NCI-H1694 treated with DMSO at 0.1 percent for 48 hours (cell line): ENCODE data around the gene ECE2.

Source experiments
- DNase-seq: peaks from one replicate; lab custom pipeline; 2025; lab: John Stamatoyannopoulos, UW

ECE2 gene

DNA sequence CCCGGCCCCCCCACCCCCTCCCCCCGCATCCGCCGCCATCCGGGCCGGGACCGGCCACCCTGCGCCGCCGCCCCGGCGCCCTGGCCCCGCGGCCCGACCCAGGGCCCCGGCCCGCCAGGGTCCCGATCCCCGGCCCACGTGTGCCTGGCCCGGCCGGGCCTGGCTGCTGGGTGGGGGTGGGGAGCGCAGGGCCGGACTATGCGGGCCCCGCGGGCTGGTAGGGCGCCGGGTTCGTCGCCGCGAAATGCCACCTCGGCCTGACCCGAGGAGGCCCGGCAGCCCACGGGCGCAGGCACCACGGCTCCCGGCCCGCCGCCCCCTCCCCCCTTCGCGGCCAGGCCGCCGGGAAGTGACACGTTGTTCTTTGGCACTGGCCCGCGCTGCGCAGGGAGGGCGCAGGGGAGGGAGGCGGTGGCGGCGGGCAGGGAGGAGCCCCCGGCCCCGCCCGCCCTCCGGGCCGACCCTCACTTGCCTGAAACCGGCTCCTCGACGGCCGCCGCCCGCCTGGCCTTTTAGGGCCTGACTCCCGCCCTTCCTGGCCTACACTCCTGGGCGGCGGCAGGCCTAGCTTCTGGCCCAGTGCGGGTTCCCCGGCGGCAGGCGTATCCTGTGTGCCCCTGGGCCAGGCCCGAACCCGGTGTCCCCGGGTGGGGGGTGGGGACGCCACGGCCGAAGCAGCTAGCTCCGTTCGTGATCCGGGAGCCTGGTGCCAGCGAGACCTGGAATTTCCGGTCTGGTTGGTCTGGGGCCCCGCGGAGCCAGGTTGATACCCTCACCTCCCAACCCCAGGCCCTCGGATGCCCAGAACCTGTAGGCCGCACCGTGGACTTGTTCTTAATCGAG is 39.1 kb downstream of the ECE2 start:
- no peak for DNase-seq

DNA sequence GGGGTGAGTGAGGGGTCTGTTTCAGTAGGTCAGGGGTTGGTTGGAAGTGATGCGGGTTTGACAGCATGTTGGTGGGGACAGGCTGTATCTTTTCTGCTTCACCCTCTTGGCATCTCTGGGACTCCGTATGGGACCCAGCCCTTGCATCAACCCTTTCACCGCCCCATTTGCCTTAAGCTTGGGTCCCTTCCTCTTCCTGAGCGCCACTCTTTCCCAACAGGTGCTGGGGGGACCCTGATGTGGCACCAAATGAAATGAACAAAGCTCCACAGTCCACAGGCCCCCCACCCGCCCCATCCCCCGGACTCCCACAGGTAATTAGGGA is 39.7 kb downstream of the ECE2 start:
- no peak for DNase-seq

DNA sequence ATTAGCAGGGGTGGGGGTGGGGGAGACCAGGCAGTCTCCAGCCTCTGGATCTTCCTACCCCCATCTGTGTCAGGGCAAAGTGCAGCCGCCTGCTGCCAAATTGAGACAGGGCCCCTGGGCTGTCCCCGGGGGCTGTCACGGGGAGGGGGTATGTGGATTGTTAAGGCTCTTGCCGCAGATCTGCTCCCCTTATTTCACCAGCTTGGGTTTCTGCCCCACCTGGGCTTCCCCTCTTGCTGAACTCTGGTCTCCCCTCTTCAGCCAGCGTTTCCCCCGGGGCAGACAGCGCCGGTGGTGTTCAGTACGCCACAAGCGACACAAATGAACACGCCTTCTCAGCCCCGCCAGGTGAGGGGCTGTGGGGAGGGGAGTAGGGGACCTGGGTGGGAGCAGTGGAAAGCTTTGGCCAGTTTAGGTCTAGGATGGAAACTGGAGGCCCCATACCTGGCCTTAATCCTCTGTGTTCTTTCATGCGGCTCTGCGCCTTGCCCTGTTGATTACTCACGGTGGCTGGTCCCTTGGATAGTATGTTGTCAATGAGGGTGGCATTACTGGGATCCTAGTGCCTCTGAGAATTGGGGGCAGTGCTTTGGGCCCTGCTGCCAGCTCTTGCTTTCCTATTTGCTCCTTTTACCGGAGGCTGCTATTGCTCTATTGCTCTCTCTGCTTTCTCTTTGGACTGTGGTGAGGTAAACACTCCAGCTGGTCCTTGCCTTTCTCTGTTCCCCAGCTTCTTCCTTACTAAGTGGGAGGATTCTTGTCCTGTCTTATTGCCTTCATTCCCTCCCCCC is 40.2 kb downstream of the ECE2 start:
- DNase-seq: no peak

DNA sequence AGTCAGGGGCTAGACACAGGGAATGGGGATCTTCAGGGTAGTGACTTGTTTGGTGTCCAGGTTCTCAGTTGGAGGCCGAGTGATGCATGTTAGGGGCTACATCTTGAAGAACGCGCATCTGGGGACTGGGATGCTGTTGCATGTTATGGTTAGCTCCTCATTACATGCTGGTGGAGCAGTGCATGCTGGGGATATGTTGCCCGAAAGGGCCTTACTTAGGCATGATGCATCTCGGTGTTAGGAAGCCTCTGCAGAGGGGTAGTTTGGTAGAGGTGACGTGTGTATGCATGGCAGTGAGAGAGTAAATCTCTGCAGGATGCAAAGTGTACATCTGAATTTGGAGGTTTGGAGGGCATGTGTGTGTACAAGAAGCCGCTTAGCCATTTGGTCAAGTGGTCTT is 41.0 kb downstream of the ECE2 start:
- no peak for DNase-seq

DNA sequence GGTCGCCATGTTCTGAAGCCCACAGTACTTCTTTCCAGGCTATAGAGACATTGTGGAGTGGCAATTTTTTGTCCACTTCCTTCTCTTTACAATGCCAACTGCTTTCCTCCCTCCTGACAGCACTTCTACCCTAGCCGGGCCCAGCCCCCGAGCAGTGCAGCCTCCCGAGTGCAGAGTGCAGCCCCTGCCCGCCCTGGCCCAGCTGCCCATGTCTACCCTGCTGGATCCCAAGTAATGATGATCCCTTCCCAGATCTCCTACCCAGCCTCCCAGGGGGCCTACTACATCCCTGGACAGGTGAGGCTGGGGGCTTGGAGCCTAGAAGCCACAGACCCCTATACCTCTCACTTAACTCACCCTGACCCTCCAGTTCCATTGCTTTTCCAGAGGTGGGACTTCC is 41.4 kb downstream of the ECE2 start:
- DNase-seq: no peak

DNA sequence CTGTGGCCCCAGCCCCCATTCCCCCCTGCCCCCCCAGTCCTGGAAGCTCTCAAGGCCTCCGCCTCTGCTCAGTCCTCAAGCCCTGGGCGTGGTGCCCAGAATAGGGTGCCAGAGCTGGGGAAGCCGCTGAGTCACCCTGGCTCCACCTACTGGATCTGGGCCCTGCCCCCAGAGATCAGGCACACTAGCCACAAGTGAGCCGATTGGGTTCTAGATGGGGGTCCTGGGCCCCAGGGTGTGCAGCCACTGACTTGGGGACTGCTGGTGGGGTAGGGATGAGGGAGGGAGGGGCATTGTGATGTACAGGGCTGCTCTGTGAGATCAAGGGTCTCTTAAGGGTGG is 44.3 kb downstream of the ECE2 start:
- DNase-seq: peak; percentile 69

DNA sequence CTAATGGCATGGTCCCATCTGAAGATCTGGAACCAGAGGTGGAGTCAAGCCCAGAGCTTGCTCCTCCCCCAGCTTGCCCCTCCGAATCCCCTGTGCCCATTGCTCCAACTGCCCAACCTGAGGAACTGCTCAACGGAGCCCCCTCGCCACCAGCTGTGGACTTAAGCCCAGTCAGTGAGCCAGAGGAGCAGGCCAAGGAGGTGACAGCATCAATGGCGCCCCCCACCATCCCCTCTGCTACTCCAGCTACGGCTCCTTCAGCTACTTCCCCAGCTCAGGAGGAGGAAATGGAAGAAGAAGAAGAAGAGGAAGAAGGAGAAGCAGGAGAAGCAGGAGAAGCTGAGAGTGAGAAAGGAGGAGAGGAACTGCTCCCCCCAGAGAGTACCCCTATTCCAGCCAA is 45.8 kb downstream of the ECE2 start:
- DNase-seq: no peak

DNA sequence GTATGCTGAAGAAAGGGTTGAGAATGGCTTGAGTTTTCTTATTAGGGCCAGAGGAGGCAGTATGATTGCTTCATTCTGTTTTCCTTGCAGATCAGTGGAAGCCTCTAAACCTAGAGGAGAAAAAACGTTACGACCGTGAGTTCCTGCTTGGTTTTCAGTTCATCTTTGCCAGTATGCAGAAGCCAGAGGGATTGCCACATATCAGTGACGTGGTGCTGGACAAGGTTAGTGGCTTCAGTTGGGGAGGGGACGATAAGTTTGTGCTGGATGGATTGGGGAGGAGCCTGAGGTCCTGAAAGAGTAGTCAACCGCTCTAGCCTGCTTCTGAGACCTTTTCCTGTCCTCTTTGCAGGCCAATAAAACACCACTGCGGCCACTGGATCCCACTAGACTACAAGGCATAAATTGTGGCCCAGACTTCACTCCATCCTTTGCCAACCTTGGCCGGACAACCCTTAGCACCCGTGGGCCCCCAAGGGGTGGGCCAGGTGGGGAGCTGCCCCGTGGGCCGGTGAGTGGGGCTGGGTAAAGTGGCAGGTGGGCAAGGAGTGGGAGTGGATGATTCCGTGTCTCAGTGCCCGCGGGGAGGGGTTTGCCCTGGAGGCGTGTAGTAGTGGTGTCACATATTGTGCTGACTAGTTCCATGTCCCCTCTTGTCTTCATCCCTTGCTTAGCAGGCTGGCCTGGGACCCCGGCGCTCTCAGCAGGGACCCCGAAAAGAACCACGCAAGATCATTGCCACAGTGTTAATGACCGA is 47.1 kb downstream of the ECE2 start:
- no peak for DNase-seq

DNA sequence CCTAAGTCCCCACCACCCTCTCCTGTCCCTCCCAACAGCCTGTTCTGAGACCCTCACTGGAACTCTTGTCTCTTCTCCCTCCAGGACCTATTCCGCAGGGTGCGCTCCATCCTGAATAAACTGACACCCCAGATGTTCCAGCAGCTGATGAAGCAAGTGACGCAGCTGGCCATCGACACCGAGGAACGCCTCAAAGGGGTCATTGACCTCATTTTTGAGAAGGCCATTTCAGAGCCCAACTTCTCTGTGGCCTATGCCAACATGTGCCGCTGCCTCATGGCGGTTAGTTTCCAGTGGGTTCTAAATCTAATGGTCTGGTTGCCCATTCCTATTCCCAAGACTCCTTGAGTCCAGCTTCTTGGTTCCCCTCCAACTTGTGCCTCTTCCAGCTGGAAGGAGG is 47.9 kb downstream of the ECE2 start:
- DNase-seq: no peak

DNA sequence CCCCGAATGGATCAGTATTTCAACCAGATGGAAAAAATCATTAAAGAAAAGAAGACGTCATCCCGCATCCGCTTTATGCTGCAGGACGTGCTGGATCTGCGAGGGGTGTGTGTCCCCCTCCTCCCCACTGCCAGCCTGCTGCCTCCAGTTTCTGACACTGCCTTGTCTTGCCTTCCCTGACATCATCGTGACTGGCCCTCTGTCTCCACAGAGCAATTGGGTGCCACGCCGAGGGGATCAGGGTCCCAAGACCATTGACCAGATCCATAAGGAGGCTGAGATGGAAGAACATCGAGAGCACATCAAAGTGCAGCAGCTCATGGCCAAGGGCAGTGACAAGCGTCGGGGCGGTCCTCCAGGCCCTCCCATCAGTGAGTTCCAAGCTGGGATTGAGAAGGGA is 49.4 kb downstream of the ECE2 start:
- no peak for DNase-seq

DNA sequence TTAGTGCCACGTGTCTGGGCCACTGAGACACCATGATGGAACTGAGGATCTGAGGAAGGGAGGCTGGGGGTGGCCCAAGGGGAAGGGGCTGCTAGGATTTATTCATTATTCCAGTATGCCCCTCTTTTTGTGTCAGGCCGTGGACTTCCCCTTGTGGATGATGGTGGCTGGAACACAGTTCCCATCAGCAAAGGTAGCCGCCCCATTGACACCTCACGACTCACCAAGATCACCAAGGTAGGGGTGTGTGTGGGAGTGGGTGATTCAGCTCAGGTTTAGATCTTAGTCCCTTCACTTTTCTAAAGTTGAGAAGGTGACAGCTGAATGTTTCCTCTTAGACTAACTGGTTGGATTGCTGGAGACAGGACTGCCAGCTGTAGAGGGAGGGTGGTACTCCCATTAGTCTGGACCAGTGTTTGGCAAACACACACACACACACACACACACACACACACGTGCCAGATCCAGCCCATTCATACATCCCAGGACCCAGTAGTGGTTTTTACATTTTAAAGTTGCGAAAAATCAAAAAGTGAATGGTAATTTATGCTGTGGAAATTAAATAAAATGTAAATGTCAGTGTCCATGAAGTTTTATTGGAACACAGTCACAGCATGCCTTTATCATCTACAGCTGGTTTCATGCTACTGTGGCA is 50.0 kb downstream of the ECE2 start:
- no peak for DNase-seq

DNA sequence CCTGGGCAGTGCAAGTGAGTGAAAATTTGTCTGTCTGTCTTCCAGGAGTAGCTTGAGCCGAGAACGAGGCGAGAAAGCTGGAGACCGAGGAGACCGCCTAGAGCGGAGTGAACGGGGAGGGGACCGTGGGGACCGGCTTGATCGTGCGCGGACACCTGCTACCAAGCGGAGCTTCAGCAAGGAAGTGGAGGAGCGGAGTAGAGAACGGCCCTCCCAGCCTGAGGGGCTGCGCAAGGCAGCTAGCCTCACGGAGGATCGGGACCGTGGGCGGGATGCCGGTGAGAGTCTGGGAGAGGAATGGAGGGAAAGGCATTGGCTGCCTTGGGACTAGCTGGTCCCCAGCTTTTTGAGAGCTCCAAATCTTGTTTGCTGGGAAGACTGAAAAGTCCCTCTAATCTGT is 51.3 kb downstream of the ECE2 start:
- no peak for DNase-seq

DNA sequence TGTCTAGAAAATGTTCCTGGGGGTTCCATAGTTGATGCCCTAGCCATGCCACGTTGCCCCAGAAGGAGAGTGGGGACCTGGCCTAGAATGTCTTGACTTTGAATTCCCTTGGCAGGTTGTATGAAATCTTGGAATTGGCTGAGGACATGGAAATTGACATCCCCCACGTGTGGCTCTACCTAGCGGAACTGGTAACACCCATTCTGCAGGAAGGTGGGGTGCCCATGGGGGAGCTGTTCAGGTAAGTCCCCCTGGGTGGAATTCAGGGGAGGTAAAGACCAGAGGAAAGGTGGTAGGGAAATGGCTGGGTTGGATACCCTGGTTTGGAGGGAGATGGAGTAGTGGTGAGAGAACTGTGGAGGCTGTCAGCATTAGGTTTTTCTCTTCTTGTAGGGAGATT is 52.7 kb downstream of the ECE2 start:
- no peak for DNase-seq

DNA sequence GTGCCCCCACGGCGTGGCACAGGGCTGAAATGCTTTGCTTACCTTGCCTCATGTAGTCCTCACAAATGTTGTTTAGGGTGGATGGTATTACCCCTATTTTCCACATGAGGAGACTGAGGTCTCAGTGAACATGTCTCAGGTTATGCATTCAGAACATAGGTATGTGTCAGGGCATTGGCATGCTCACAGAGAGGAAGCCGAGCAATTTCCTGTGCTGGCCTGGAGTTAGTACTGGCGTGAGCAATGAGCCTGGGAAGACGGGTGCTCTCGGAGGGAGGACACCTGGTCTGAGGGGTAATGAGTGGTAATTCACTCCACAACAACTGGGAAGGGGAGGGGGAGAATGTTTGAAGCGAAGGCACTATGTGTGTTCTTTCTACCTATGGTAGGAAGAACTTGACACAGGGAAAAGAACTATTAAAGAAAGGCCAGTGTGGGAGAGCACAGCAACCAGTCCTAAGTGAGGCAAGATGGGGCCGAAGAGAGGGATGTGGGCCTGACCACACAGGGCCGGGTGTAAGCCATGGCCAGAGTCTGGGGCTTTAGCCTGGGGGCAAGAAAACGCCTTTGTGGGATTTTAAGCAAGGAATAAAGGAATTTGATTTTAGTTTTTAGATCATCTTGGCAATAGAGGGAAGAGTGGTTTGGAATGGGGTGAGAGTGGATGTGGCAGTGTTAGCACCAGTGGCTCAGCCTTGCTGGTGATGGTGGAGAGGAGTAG is 56.7 kb downstream of the ECE2 start:
- DNase-seq: no peak

DNA sequence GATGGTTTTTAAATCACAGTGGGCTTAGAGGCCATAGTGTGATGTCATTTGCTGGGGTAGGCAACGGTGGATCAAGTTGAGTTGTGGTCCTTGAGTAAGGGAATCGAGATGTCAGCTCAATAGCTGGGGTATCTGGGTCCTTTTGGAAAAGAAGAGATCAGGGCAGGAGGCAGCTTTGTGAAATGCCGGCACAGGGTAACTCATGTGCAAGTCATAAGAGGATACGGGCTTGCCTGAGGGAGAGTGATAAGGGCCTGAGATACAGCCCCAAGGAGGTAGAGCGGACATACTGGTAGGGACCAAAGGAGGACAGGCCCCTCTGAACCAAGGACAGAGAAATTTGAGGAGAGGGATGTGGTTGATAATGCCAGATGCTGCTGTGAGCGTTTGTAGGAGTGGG is 57.4 kb downstream of the ECE2 start:
- DNase-seq: no peak

DNA sequence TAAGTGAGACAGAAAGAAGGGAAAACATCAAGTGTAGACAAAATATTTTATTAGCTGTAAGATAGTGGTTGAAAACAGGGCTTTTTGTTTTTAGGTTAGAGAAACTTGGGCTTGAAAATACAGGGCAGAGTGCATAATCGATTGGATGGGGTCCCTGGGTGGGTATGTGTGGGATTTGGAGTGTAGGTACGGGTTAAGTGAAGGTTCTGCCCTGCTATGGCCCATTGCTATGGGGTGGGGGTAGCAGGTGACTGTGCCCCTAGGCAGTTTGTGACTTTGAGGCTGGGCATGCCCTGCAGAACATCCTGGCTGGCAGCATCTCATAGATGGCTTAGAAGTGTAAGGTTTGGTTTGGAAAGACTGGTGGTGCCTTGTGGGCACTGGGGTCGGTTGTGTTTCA is 57.9 kb downstream of the ECE2 start:
- DNase-seq: no peak

DNA sequence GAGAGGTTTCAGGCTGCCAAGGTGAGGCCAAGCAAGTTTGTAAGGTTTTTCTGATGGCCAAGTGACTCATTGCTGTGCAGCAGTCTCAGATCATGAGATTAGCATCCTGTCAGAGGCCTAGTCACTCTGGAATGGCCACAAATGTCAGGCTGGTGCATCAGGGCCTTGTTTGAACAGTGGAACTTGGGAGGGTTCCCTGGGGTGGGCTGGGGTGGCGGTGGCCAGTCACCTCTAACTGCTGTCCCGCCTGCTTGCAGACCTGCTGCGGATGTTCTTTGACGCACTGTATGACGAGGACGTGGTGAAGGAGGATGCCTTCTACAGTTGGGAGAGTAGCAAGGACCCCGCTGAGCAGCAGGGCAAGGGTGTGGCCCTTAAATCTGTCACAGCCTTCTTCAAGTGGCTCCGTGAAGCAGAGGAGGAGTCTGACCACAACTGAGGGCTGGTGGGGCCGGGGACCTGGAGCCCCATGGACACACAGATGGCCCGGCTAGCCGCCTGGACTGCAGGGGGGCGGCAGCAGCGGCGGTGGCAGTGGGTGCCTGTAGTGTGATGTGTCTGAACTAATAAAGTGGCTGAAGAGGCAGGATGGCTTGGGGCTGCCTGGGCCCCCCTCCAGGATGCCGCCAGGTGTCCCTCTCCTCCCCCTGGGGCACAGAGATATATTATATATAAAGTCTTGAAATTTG is 58.8 kb downstream of the ECE2 start:
- DNase-seq: no peak

DNA sequence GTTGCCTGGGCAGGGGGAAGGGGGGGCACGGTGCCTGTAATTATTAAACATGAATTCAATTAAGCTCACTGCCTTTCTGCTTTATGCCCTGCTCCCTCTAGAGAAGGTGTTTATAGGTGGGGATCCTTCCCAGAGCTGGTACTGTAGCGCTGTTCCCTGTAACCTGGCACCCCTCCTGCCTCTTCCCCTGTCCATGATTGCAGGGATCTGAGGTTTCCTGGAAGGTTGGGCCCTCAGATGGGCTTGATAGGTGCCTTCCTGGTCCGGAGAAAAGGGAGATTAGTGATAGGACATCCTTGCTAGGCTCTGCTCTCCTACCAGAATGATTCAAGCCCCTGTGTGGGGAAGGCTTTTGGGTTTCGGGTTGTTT is 59.5 kb downstream of the ECE2 start:
- DNase-seq: no peak

DNA sequence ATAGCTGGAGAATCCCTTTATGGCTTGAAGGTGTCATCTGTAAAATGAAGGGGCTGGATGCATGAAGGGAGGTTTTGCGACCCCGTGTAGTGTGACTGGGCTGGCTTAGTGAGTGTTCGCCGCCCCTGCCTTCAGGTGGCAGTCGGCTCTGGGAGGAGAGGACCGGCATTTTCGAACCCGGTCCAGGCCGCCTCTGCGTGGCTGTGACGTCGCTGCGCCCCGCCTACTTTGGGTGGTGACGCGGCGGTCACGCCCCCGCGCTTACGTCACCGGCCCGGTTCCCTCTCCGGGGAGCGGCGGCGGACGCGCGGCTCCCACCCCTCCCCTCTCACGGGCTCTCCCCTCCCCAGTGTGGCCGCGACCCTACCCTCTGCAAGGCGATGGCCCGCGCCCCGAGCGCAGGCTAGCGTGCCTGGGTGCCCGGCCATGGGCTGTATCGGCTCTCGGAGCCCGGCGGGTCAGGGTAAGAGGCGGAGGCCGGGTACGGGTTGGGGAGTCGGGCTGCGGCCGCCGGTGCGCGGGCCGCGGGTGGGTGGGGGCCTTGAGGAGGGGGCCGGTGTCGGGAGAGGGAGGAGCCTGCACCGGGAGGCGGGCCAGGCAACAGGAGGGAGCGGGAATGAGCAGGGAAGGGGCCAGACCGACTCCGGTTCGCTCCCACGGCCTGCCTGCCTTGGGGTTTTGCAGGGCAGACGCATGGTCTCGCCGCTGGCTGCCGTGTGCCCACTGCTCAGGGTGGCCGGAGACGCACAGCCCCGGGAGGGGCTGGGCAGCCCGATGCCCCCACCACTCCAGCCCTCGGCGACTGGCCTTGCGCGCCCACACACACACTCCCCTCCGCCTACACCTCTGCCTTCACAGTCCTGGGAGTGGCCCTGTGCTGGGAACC is 60.1 kb downstream of the ECE2 start:
- no peak for DNase-seq
